ENCODE results near the gene APLF. TPM values are rescaled to one million over a fixed set of nuclear protein-coding genes. Genes with fewer than 3 reads are reported as not detected.

Gene APLF
- total RNA-seq, 2 experiments from 2014 or later = 6.1 to 7.6 TPM

- BruUV-seq (replicated peaks) = no TSS peak
- Histone ChIP-seq H3K27ac (ENCODE audit: low read depth, low read length, poor library complexity, severe bottlenecking) (peak overlapping the region; percentile 15), H3K79me2 (ENCODE audit: insufficient read depth, low read depth, low read length) (no peaks in the 10 kb centered on the region), H2AFZ (ENCODE audit: low read length) (peak overlapping the region; percentile 76; the same call in 1 of the 2 replicates), H3K4me3 (ENCODE audit: low read depth, low read length, poor library complexity, severe bottlenecking) (no peak overlapping the region), H3K9me2 (ENCODE audit: insufficient read depth, low read length) (no peaks in the 10 kb centered on the region), H3K4me1 (ENCODE audit: insufficient read depth, low read length, poor library complexity, severe bottlenecking) (peaks cover 67% of the 10 kb centered on the region), H3K4me2 (ENCODE audit: low read length) (peak overlapping the region; percentile 45), H4K20me1 (ENCODE audit: insufficient read depth, low read length) (no peaks in the 10 kb centered on the region), H3K9me3 (ENCODE audit: low read length) (peaks cover 6% of the 10 kb centered on the region; the same call in 1 of the 2 replicates), H3K36me3 (ENCODE audit: insufficient read depth, low read length) (no peaks in the 10 kb centered on the region; the same call in 1 of the 2 replicates)
- POLR2A ChIA-PET = interaction anchor here (0.6 to 4.5 kb wide), 8 partner anchors 10 to 1085 kb away, joined by 3 to 39 read pairs (median 4); no protein-coding TSS in a partner anchor
- no peak for TF ChIP-seq EZH2phosphoT487 (IDR thresholded peaks at IDR 0.05; ENCODE audit: borderline replicate concordance, low read depth, low read length)
- TF ChIP-seq CTCF (conservative IDR thresholded peaks at IDR 0.05; ENCODE audit: low read length) = no peak
- intact Hi-C loops (cut with micrococcal nuclease; ENCODE audit: unreplicated experiment) = no loop called here
- CTCF ChIA-PET (ENCODE audit: unreplicated experiment) = interaction anchor here (0.9 kb wide), 1 partner anchor 10 kb away, joined by 3 read pairs; no protein-coding TSS in a partner anchor
- no peak for DNase-seq (ENCODE audit: low spot score)
Measured at GRCh38 chr2:68438455-68439303, 28.7 kb upstream of the APLF start.

- Histone ChIP-seq H3K4me1 (ENCODE audit: insufficient read depth, low read length, poor library complexity, severe bottlenecking) (peaks cover 50% of the 10 kb centered on the region), H3K4me3 (ENCODE audit: low read depth, low read length, poor library complexity, severe bottlenecking) (peak overlapping the region; percentile 40), H2AFZ (ENCODE audit: low read length) (peak overlapping the region; percentile 82), H3K9me2 (ENCODE audit: insufficient read depth, low read length) (no peaks in the 10 kb centered on the region), H3K9me3 (ENCODE audit: low read length) (no peaks in the 10 kb centered on the region), H3K36me3 (ENCODE audit: insufficient read depth, low read length) (no peaks in the 10 kb centered on the region), H3K27ac (ENCODE audit: low read depth, low read length, poor library complexity, severe bottlenecking) (peak overlapping the region; percentile 74), H3K4me2 (ENCODE audit: low read length) (peak overlapping the region; percentile 71), H3K79me2 (ENCODE audit: insufficient read depth, low read depth, low read length) (no peaks in the 10 kb centered on the region), H4K20me1 (ENCODE audit: insufficient read depth, low read length) (no peaks in the 10 kb centered on the region)
- no TSS peak for BruUV-seq (replicated peaks)
- ChIA-PET CTCF (ENCODE audit: unreplicated experiment) (interaction anchor here (0.7 to 1.6 kb wide), 6 partner anchors 12 to 150 kb away, joined by 3 to 4 read pairs (median 3); no protein-coding TSS in a partner anchor), POLR2A (interaction anchor here (0.5 to 4.5 kb wide), 14 partner anchors 13 to 195 kb away, joined by 3 to 39 read pairs (median 4); partner anchors contain the start of gene PLEK)
- peak; percentile 99 for DNase-seq (ENCODE audit: low spot score)
- TF ChIP-seq CTCF (conservative IDR thresholded peaks at IDR 0.05; ENCODE audit: low read length) (peak; percentile 98), EZH2phosphoT487 (IDR thresholded peaks at IDR 0.05; ENCODE audit: borderline replicate concordance, low read depth, low read length) (no peak)
- intact Hi-C loops (cut with micrococcal nuclease; ENCODE audit: unreplicated experiment) = loop anchor here (1.0 to 10.0 kb wide), 9 partner anchors 30 to 319 kb away; partner anchors contain the start of genes PNO1 and PPP3R1
Measured at GRCh38 chr2:68441179-68441993, 26.0 kb upstream of the APLF start.

Measured in OCI-LY7 (cell line).